Pons (tissue), 1 donor: ENCODE results near the gene ASB2.
A peak's percentile ranks its signal among the peaks of the same experiment; 100 is the strongest.

Source experiments
- DNase-seq: peaks from one replicate; pipeline ENCODE4 v3.0.0-alpha.2; 2016; ENCODE audit warnings: low spot score

The ASB2 gene

DNA sequence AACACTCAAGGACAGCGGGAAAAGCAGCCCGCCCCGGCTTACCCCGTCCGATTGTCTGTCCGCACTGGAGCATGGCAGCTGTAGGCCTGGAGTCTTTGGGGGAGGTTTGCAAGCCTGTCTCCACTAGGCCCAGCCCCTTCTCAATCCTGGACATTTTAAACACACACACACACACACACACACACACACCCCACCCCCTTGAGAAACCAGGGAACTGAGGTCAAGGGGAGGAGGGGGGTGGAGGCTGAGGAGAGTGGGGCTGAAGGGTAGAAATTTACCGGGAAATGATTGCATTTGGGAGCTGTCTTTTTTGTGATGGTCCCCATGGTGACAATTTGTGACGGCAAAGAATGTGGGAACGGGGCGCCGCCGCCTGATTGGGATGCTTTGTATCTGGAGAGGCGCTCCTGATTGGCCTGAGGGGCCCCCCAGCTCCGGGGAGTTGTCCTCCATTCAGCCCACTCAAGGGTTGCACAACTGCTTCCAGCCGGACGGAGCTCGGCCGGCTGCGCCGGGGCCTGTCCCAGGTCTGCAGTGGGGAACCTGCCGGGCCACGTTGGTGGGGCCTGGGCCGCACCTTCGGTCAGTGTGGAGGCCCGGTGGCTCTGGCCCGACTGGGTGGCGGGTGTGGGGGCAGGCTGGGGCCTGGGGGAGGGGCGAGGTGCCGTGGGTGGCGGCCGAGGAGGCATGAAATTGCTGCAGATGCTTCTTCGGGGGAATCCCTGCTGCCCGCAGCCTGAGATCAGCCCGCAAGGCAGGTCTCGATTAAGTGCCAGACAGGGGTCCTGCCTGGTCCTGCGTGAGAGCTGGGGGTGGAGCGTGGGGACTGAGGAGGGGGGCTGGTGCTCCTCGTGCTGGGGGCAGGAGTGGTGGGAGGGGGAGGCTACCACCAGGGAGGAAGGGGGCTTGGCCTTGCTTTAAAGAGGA, 49.2 kb downstream of the ASB2 start, which contains the start of gene FAM181A:
Gene FAM181A (plus strand): TSS at position 472 of the 927 bp plus-strand sequence. CDS start 942 bp downstream, outside the sequence.
- DNase-seq, result peak; percentile 3

DNA sequence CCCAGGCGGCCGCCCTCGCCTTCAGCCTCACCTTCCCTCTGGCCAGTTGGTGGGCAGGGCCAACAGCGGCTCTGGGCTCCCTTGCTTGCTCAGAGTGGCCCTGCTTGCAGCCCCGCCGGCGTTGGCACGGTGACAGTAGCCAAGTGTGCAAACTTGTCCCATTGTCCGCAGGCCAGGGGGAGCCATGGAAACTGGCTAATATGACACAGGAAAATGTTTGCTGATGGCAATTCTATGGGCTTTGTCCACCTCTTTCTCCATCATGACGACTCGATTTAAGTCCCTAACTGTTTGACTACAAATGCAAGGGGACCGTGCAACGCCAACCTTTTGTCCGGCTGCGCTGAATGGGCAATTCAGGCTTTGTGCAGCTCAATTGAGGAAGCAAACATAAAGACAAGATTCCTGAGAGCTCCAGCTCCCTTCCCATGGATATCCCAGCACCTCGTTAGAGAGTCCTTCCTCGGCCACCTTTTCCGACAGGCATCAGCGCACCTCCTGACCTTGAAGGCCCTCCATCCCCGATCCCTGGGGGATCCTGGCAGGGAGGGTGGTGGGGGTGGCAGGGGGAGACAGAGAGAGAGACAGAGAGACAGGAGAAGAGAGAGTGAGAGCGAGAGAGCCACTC, 50.0 kb downstream of the ASB2 start:
- DNase-seq, result peak; percentile 43

DNA sequence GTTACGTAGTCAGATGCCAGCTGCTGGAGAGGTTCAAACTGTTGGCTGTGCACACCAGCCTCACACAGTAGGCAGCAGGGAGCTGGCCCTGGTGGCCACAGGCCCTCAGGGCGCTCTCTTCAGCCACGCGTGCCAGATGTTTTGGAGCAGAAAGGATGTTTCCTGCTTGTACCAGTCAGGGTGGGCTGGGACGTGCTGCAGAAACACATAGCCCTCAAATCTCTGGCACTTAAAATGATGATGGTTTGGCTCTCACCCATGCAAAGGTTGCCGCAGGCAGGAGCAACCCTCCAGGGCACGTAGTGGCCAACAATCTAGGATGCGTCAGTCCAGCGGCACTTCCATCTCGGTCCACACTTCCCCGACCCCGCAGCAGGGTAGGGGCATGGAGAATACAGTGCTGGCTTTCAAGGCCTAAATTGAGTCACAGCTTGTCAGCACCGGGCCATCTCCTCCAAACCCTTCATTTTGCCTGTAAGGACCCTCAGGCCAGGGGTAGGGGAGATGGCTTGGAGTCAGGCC, 50.9 kb downstream of the ASB2 start:
- no peak for DNase-seq

DNA sequence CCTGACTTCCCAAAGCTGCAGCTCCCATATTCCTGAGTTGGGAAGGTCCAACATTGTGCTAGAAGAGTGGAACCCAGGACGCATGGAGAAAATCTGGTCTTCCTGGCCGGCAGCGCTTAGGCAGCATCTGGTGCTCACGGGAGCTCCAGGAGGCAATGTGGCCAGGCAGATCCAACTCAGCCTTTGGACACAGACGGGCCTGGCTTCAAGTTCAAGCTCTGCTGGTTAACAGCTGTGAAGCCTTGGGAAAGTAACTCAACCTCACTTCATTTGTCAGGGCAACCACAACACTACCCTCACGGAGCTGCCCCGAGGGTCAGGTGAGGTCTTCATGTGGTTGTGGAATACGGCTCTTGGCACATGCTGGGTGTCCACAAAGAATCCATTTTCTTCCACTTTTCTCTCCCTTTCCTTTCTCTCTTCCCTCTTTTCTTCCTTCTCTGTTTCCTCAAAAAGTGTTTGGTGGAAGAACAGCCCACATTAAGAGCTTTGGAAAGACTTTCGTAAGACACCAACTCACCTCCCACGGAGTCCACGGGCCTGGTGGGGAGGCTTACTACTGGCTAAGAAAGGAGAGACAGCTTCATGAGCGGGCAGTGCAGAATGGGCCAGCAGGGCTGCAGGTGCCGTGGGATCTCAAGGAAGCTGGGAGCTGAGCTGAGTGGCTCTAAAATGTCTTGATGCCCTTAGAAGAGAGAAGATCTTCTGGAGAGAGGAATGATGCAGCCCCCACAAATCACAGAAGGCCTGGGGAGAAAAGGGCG, 51.6 kb downstream of the ASB2 start:
- no peak for DNase-seq

DNA sequence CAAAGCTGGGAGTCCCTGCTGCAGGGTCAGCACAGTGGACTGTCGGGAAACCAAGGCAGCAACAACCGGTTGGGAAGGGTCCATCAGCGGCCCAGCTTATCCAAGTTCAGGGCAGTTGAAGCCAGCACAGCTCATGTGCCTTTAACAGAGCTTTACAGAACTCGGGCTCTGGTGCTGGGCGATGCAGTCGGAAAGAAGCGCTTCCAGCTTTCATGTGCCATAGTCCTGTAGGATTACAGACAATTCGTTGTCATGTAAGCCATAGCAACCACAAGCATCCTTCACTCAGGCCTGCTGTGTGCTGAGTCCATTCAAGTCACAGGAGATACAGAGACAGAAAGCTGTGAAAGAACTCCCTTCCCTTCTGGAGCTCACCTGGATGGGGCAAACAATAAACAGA, 52.7 kb downstream of the ASB2 start:
- no peak for DNase-seq

DNA sequence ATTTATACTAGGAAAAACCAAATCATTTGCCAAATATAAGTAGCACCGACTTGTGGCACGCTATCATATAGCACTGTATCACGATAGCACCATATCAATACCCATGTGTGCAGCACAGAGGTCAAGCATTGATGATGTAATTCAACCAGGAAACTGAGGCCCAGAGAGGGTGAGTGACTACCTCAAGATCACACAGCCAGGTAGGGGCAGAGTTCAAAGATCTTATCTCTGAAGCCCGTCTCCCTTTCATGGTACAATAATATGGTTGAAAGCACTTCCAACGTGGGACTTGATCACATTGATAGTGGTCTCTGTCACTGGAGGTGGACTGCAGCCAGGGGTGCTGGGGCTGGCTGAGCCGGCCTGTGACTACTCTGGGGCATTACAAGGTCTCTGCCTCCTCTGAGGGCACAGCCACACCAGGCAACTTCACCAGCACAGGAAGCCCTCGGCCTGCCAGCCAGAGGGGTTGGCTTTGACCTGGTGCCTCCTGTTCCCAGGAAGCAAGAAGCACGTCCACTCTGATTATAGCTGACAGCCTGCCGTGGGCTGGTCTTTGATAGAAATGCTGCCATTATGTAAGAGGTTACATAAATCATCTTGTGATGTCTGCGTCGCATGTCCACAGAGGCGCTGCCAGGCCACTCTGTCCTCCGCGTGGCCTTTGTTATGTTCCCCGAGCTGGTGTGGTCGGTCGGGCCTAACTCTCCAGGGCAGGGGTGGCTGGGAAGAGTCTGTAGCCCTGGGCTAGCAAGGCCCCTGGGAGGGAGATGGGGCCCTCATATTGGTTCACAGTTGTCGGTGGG, 55.2 kb downstream of the ASB2 start:
- no peak for DNase-seq

DNA sequence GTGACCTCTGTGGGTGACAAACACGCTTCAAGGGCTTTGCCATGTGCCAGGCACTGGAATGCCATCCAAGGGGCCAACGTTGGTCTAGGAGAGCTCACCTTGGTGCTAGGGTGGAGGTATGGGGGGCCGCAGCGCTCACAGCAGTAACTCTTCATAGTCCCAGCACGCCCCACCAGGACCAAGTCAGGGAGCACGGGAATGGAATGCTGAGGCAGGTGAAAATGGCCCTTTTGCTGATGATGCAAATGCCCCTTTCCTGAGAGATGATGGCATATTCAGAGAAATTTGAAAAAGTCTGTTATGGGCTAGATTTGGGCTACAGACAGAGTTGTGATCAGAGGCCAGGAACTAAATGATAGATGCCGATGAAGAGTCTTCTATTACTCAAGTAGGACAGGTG, 59.2 kb downstream of the ASB2 start:
- no peak for DNase-seq

DNA sequence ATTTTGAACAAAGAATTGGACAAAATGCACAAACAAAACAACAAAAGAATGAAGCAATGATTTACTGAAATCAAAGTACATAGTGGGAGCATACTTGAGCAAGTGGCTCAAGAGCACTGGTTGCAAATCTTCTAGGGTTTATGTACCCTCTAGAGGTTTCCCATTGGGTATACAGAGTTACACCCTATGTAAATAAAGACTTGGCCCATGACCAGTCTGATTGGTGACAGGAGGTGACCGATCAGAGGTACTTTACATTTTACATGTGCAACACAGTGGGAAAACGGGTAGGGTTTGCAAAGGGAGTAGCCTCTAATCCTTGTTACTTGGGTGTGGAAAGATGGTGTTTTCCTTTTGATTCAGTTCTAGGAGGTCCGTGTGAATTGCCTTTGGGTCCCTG, 59.9 kb downstream of the ASB2 start:
- DNase-seq, result no peak

DNA sequence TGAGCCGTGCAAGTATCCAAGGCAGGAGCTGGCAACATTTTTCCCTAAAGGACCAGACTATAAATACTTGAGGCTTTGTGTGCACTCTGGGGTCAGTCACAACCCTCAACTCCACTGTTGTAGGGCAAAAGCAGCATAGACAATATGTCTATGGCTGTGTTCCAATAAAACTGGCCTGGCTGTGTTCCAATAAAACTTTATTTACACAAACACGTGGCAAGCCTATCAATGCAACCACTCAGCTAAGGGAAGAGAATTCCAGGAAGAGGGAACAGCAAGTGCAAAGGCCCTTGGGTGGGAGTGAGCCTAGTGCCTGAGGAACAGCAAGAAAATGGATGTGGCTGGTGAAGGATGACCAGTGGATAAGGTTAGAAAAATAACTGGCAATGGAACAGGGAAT, 60.6 kb downstream of the ASB2 start:
- DNase-seq, result no peak

DNA sequence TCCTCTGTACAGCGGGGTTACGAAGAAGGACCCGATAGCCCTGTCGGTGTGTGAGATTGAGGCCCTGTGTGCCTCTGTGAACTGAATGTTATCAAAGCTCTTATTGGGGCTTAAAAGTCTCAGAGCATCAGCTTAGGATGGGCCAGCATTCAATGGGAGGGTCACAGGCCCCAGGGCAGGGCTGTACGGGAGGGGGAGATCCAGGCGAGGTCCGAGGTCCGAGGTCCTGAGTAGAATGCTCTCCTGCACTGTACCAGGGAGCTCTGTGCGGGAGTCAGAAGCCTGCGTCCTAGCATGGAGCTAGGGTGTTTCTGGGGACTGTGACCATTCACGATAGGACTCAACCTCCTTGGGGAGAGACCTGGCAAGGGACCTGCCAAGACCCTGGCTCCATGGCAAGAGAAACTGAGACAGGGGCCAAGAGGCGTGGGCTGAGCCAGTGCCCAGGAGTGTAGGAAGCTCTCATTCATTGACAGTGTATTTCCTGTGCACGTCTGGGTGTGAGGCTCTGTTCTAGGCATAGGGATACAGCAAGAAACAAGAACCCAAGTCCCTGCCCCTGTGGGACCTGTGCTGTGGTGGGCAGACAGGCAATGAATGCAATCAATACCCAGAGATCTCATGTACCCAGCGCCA, 61.2 kb downstream of the ASB2 start:
- DNase-seq, result no peak

DNA sequence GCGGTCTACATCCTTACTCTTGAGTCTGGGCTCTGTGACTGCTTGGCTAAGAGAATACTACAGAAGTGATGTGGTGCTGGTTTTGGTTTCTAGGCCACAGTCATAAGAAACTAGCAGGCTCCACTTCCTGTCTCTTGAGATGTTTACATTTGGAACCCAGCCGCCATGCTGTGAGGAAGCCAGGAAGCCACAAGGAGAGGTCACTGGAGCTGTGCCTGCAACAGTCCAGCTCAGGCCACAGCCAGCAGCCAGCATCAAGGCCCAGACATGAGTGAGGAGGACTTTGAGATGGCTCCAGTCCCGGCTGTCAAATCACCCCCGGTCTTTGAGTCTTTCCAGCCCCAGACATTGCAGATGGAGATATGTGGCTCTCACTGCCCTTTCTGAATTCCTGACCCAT, 62.1 kb downstream of the ASB2 start:
- no peak for DNase-seq

DNA sequence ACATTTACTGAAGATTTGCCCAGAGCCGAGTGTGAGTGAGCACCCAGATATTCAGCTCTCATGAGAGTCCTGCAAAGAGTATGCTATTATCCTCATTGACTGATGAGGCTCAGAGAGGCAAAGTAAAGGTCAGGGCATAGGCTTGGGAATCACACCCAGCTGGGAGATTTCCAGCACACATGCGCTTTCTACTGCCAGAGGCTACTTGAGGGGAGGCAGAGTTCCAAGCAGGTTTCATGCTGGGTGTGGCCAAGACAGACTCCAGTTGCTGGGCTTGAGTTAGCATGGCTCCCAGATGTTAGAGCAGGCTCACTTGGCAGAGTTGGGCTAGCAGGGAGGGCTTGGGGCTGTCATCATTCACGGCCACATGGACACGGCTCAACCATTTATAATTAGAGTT, 63.6 kb downstream of the ASB2 start:
- DNase-seq, result no peak

DNA sequence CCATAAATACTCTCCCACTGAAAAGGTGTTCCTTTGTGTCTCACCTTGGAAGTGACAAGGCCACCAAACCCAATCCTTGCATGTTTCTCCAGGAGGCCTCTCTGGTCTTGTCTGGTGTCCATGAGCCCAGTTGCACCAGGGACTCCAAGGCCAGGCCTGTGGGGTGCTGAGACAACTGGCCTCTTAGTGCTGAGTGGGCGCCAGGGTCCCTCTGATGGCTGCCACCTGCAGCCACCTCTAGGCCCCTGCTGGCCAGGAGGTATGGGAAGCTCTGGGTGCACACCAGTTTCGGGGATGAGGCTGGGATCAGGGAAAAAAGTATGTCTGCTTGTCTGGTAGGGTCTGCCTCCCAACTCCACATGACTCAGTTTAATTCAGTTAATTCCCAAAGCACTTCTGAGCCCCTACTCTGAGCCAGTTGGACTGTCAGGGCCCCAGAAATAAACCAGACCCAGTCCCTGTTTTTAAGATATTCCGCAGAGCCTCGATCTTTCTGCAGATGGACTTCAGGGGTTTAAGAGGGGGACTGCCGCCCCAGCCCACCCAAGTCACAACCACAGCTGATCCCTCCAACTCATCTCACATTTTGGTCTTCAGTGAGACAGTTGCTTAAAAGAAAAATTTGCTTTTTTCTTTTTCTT, 64.3 kb downstream of the ASB2 start:
- no peak for DNase-seq

DNA sequence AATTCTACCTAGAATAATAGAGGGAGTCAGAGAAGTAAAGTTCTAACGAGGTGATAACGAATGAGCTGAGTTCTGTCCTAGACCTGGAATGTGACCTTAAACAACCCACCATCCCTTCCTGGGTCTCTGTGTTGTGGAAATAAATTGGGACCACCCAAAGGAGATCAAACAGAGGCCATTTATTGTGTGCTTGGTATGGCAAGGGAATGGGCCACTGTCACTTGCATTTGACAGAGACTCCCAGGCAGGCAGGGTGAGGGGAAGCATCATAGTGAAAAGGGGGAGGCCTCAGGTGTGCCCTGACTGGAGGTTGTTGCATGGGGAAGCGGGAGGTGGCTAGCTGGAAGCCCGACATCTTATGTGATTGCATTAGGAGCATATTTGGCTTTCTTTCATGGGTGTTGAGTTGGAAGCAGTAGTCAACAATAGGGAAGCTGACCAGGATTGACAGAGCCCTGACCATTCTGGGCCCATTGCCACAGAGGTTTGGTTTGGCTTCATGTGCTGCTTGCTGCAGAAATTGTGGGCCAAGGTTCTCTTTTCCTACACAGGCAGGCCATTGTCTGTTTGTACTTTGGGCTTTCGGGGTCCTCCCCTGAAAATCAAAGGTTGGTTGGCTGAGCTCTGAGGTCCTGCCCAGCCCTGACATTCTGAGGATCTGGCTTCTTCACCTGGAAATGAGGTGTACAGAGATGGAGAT, 66.8 kb downstream of the ASB2 start:
- peak; percentile 4 for DNase-seq

DNA sequence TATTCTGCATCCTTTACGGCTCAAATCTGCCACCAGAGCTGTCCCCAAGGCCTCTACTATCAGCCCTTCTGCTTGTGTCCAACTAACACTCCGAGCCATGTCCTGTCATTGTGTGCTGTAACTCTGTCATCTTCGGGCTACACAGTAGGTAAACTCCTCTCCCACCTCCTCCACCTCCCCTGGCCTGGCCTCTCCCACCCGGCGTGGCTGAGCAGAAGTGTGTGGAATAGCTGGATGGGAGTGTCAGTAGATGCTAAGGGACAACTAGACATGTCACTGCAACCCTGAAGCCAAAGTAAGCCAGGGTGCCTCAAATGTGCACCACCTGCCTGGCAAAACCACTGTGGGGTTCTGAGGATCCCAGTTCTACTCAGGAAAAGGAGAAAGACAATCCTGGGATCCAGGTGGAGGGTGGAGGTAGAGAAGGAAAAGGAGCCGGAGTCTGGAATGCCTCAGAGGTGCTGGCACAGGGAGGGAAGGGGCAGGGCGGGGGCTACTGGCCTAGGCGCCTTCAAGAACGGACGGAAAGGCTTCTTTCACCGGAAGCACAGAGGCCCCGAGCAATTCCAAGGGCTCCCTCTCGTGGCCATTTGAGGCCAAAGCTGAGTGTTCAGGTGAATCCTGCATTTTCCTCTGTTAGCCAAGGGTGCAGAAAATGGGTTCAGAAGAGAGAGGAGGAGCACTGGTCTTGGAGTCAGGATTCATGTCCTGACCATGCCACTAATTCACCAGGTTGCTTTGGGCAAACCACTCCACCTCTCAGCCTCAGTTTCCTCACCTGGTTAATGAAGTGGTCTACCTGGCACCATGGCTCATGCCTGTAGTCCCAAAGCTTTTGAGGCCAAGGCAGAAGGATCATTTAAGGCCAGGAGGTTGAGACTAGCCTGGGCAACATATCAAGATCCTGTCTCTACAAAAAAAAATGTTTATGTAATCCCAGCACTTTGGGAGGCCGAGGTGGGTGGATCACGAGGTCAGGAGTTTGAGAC, 69.7 kb downstream of the ASB2 start:
- peak; percentile 28 for DNase-seq

DNA sequence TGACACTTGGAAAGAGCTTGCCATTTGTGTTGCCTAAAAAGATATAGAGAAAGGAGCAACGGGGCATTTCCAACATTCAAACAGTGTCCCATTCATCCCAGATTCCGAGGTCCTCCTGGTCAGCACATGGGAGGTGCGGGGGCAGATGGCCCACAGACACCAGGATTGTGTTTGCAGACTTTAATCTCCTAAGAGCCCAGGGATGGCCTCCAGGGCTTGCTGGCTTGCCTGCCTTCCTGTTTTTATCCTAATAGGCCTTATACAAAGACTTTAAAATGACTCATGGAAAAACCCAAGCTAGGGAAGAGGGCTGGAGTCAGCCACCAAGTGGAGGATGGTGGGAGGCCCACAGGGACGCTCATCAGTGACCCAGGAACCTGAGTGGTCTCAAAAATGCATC, 70.7 kb downstream of the ASB2 start:
- no peak for DNase-seq

DNA sequence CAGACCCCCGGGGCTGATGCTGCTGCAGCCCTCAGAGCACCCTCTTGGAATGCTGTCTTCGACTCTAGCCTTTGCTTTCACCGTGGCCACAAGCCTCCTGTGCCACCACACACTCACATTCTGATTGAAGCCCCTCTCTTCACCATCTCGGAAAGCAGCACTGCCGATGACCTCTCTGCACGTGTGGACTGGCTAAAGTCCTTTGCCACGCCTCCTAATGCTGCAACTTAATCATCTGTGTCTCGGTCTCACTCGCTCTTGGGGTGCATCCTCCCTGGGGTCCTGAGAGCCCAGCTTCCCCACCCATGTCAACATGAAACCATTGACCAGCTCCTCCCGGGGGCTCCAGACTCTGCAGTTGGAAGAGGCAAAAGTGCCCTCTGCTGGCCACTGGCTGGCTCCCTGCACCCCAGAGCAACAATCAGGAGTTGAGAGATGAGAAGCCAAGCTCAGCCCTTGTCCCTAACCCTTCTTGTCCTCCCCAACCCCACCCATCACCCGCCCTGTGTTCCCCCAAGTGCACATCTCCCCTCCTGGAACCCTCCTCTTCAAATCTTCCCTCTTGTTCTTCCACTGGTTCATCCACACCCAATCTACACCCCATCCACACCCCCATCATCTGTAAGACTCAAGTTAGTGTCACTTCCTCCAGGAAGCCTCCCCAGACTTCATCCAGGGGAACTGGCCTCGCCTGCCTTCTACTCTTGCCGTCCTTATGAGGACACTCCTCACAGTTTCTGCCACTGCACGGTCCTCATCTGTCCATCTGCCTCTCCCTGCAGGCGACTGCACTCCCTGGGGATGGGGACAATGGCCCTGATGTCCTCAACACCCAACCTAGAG, 72.8 kb downstream of the ASB2 start:
- no peak for DNase-seq
